Ramos (cell line): Measurements from ENCODE around the gene C9orf43.
"Not testable (repeated sequence)": the region's sequence is repeated elsewhere in the genome, so short reads cannot be mapped to it uniquely, and the experiment has no call there.

Experiments used
- in situ Hi-C: fragments of 300-500 bp; cut with MboI; formaldehyde crosslinking; loops from one replicate; pipeline ENCODE4 v1.14.3; 2022; ENCODE audit warnings: low sequenced_read_pairs; ENCODE audit not compliant: unreplicated experiment

C9orf43 gene

GRCh38 chr9:113410207-113410864, at the start of gene C9orf43, which contains the start of gene POLE3:
Gene C9orf43 (plus strand): TSS chr9:113410747. CDS start chr9:113413494, 2,747 bp downstream.
Gene POLE3 (minus strand): TSS chr9:113410675. CDS start chr9:113410293, 382 bp downstream.
- in situ Hi-C loops, result no loop called here

GRCh38 chr9:113361304-113362018, 49.1 kb upstream of the C9orf43 start:
- in situ Hi-C loops, result no loop called here

- in situ Hi-C loops, result no loop called here
Measured at GRCh38 chr9:113363336-113363735, 47.2 kb upstream of the C9orf43 start.

- in situ Hi-C loops, result no loop called here
Measured at GRCh38 chr9:113364951-113365350, 45.6 kb upstream of the C9orf43 start.

- in situ Hi-C loops, result not testable (repeated sequence)
Measured at GRCh38 chr9:113365652-113366051, 44.9 kb upstream of the C9orf43 start.

GRCh38 chr9:113368348-113368981, 42.1 kb upstream of the C9orf43 start:
- in situ Hi-C loops, result no loop called here

GRCh38 chr9:113368982-113369854, 41.3 kb upstream of the C9orf43 start:
- in situ Hi-C loops, result no loop called here

GRCh38 chr9:113369855-113370140, 40.7 kb upstream of the C9orf43 start:
- in situ Hi-C loops, result no loop called here

GRCh38 chr9:113370806-113371325, 39.7 kb upstream of the C9orf43 start:
- in situ Hi-C loops, result no loop called here

- in situ Hi-C loops, result no loop called here
Measured at GRCh38 chr9:113372059-113372458, 38.5 kb upstream of the C9orf43 start.

GRCh38 chr9:113373256-113373655, 37.3 kb upstream of the C9orf43 start:
- in situ Hi-C loops, result no loop called here

- in situ Hi-C loops, result no loop called here
Measured at GRCh38 chr9:113373676-113374392, 36.7 kb upstream of the C9orf43 start.

GRCh38 chr9:113375057-113376023, 35.2 kb upstream of the C9orf43 start:
- in situ Hi-C loops, result no loop called here

- in situ Hi-C loops, result no loop called here
Measured at GRCh38 chr9:113376634-113377567, 33.6 kb upstream of the C9orf43 start, which contains the start of gene HDHD3. Gene HDHD3 (minus strand): TSS chr9:113376986. CDS start chr9:113374354, 2,632 bp downstream.

GRCh38 chr9:113379094-113379828, 31.3 kb upstream of the C9orf43 start:
- in situ Hi-C loops, result not testable (repeated sequence)

GRCh38 chr9:113379829-113380210, 30.7 kb upstream of the C9orf43 start:
- in situ Hi-C loops, result not testable (repeated sequence)
